H9 (cell line): ENCODE results near the gene HTATIP2. TPM values are rescaled to one million over a fixed set of nuclear protein-coding genes. Genes with fewer than 3 reads are reported as not detected.

ENCODE experiments used
- DNase-seq: peaks from one replicate; pipeline ENCODE4 v3.0.0-alpha.2; 2017
- H2AFZ ChIP-seq: one replicate; pipeline ENCODE4 v1.6.1; 2013; ENCODE audit warnings: mild to moderate bottlenecking, low read length, control low read depth, moderate library complexity
- H2AK5ac ChIP-seq: 2 replicates; pipeline ENCODE4 v1.6.1; 2013; ENCODE audit warnings: low read length, control low read depth, mixed read lengths; ENCODE audit not compliant: insufficient read length
- H2BK120ac ChIP-seq: one replicate; pipeline ENCODE4 v1.6.1; 2013; ENCODE audit warnings: low read depth, mild to moderate bottlenecking, low read length, control low read depth, inconsistent platforms; ENCODE audit not compliant: poor library complexity, severe bottlenecking
- H2BK12ac ChIP-seq: 2 replicates; pipeline ENCODE4 v1.6.1; 2013; ENCODE audit warnings: low read length, control low read depth, mixed read lengths, low read depth; ENCODE audit not compliant: insufficient read length
- H2BK15ac ChIP-seq: 2 replicates; pipeline ENCODE4 v1.6.1; 2013; ENCODE audit warnings: low read depth, low read length, control low read depth
- H2BK20ac ChIP-seq: one replicate; pipeline ENCODE4 v1.6.1; 2013; ENCODE audit warnings: low read depth, mild to moderate bottlenecking, low read length, control low read depth, inconsistent platforms; ENCODE audit not compliant: poor library complexity, severe bottlenecking
- H2BK5ac ChIP-seq: 2 replicates; pipeline ENCODE4 v1.6.1; 2013; ENCODE audit warnings: low read length, control low read depth, mixed read lengths; ENCODE audit not compliant: insufficient read length
- H3K14ac ChIP-seq: 2 replicates; pipeline ENCODE4 v1.6.1; 2013; ENCODE audit warnings: low read length, control low read depth; ENCODE audit not compliant: insufficient read depth
- H3K18ac ChIP-seq: 2 replicates; pipeline ENCODE4 v1.6.1; 2013; ENCODE audit warnings: low read depth, mild to moderate bottlenecking, mixed read lengths, low read length, control low read depth; ENCODE audit not compliant: insufficient read length
- H3K23ac ChIP-seq: 2 replicates; pipeline ENCODE4 v1.6.1; 2013; ENCODE audit warnings: low read length, control low read depth, mixed read lengths, low read depth; ENCODE audit not compliant: insufficient read length
- H3K23me2 ChIP-seq: 2 replicates; pipeline ENCODE4 v1.6.1; 2013; ENCODE audit warnings: low read depth, mild to moderate bottlenecking, mixed read lengths, low read length, control low read depth; ENCODE audit not compliant: insufficient read length, poor library complexity, severe bottlenecking
- H3K27ac ChIP-seq: 2 replicates; pipeline ENCODE4 v1.5.1; 2013; ENCODE audit warnings: low read length, control low read depth, mixed read lengths, low read depth; ENCODE audit not compliant: insufficient read length
- H3K27me3 ChIP-seq: 2 replicates; pipeline ENCODE4 v1.6.1; 2013; ENCODE audit warnings: low read length, control low read depth, inconsistent platforms; ENCODE audit not compliant: insufficient read depth
- H3K4ac ChIP-seq: 2 replicates; pipeline ENCODE4 v1.6.1; 2013; ENCODE audit warnings: low read depth, mild to moderate bottlenecking, control low read depth, inconsistent platforms, low read length, moderate library complexity
- H3K4me1 ChIP-seq: 2 replicates; pipeline ENCODE4 v1.6.1; 2013; ENCODE audit warnings: low read length, control low read depth, inconsistent platforms; ENCODE audit not compliant: insufficient read depth
- H3K4me2 ChIP-seq: 2 replicates; pipeline ENCODE4 v1.6.1; 2013; ENCODE audit warnings: low read length, control low read depth, mixed read lengths; ENCODE audit not compliant: insufficient read length, insufficient read depth
- H3K56ac ChIP-seq: 2 replicates; pipeline ENCODE4 v1.6.1; 2013; ENCODE audit warnings: low read depth, mild to moderate bottlenecking, mixed read lengths, low read length, control low read depth; ENCODE audit not compliant: insufficient read length
- H3K79me1 ChIP-seq: 2 replicates; pipeline ENCODE4 v1.6.1; 2013; ENCODE audit warnings: low read depth, mild to moderate bottlenecking, moderate library complexity, low read length, control low read depth, inconsistent platforms; ENCODE audit not compliant: insufficient read depth, poor library complexity, severe bottlenecking
- H3K79me2 ChIP-seq: 2 replicates; pipeline ENCODE4 v1.6.1; 2013; ENCODE audit warnings: low read length, control low read depth, inconsistent platforms; ENCODE audit not compliant: insufficient read depth
- H3K9ac ChIP-seq: 2 replicates; pipeline ENCODE4 v1.6.1; 2013; ENCODE audit warnings: low read length, control low read depth, mixed read lengths; ENCODE audit not compliant: insufficient read length; ENCODE audit errors: extremely low read depth
- H3K9me3 ChIP-seq: one replicate; pipeline ENCODE4 v1.6.1; 2013; ENCODE audit warnings: low read depth, low read length, inconsistent platforms; ENCODE audit not compliant: control insufficient read depth
- H3T11ph ChIP-seq: one replicate; pipeline ENCODE4 v1.6.1; 2013; ENCODE audit warnings: mild to moderate bottlenecking, low read length, control low read depth, inconsistent platforms
- H4K20me1 ChIP-seq: one replicate; pipeline ENCODE4 v1.6.1; 2013; ENCODE audit not compliant: control insufficient read depth, insufficient read length, insufficient read depth
- H4K5ac ChIP-seq: 2 replicates; pipeline ENCODE4 v1.6.1; 2013; ENCODE audit warnings: low read depth, mild to moderate bottlenecking, mixed read lengths, low read length, control low read depth; ENCODE audit not compliant: insufficient read length
- H4K8ac ChIP-seq: replicated peaks from 2 replicates; pipeline ENCODE4 v1.6.1; 2013; ENCODE audit warnings: low read length, control low read depth, mixed read lengths, low read depth; ENCODE audit not compliant: insufficient read length
- H4K91ac ChIP-seq: 2 replicates; pipeline ENCODE4 v1.6.1; 2013; ENCODE audit warnings: low read depth, mild to moderate bottlenecking, moderate library complexity, mixed read lengths, low read length, control low read depth; ENCODE audit not compliant: insufficient read length
- H3K27ac Mint-ChIP-seq, 3 experiments: 2 replicates in 2 of 3; 3 replicates in 1 of 3; pipeline ENCODE4 v1.8.0; 2020 to 2021; ENCODE audit warnings: mixed read lengths in 3 of 3, mild to moderate bottlenecking in 1 of 3, moderate library complexity in 1 of 3
- H3K27me3 Mint-ChIP-seq: 2 replicates; pipeline ENCODE4 v1.8.0; 2021; ENCODE audit warnings: low read depth, mild to moderate bottlenecking, moderate library complexity, mixed read lengths
- H3K36me3 Mint-ChIP-seq, 3 experiments: 2 replicates in 2 of 3; 3 replicates in 1 of 3; pipeline ENCODE4 v1.8.0; 2020 to 2021; ENCODE audit warnings: low read depth in 3 of 3, mixed read lengths in 3 of 3; ENCODE audit not compliant: insufficient read depth in 1 of 3
- H3K4me1 Mint-ChIP-seq, 2 experiments: 2 replicates each; pipeline ENCODE4 v1.8.0; 2020; ENCODE audit warnings: mixed read lengths in 2 of 2
- H3K4me3 Mint-ChIP-seq, 2 experiments: 2 replicates in 1 of 2; 3 replicates in 1 of 2; pipeline ENCODE4 v1.8.0; 2020 to 2021; ENCODE audit warnings: mild to moderate bottlenecking in 2 of 2, mixed read lengths in 2 of 2, moderate library complexity in 1 of 2
- H3K9me3 Mint-ChIP-seq, 2 experiments: 2 replicates in 1 of 2; 3 replicates in 1 of 2; pipeline ENCODE4 v1.8.0; 2020; ENCODE audit warnings: mild to moderate bottlenecking in 2 of 2, mixed read lengths in 2 of 2, moderate library complexity in 1 of 2
- CTCF ChIP-seq: fragments of 200-600 bp; sonication (generic); conservative IDR thresholded peaks from 3 replicates; pipeline ENCODE4 v1.8.0; 2021; ENCODE audit warnings: antibody characterized with exemption, mild to moderate bottlenecking
- WGBS: extraction: QIAGEN DNeasy Blood & Tissue Kit; methylation state at CpG from one replicate; pipeline ENCODE4 v1.1.7; 2013; ENCODE audit warnings: missing lambda C conversion rate, low lambda C conversion rate, mixed read lengths; ENCODE audit not compliant: insufficient read length; ENCODE audit errors: extremely low coverage; 5-methylcytosine and 5-hydroxymethylcytosine counted together
- total RNA-seq: library from RNA; stranded (reverse); gene quantifications from 2 replicates; pipeline ENCODE4 v1.2.1, GENCODE V29; 2021

The HTATIP2 gene
- total RNA-seq, 1 experiment from 2014 or later, result 32.8 TPM

GRCh38 chr11:20373147-20373546 is 9.6 kb downstream of the HTATIP2 start:
- Histone ChIP-seq H3T11ph (no peak overlapping the region), H2BK120ac (no peak overlapping the region), H2AFZ (no peak overlapping the region), H3K27me3 (no peaks in the 10 kb centered on the region), H3K56ac (no peak overlapping the region), H3K23me2 (no peaks in the 10 kb centered on the region), H3K79me1 (no peaks in the 10 kb centered on the region), H3K4me2 (no peak overlapping the region), H3K14ac (no peak overlapping the region), H3K4me1 (peaks cover 8% of the 10 kb centered on the region; the same call in 1 of the 2 replicates), H3K9ac (no peak overlapping the region), H3K9me3 (no peaks in the 10 kb centered on the region), H4K8ac (no peak overlapping the region), H2BK15ac (no peak overlapping the region), H4K5ac (no peak overlapping the region), H3K79me2 (no peaks in the 10 kb centered on the region), H3K4ac (no peak overlapping the region), H3K18ac (no peak overlapping the region), H3K27ac (no peak overlapping the region), H4K91ac (no peak overlapping the region), H2BK12ac (no peak overlapping the region), H4K20me1 (no peaks in the 10 kb centered on the region), H3K23ac (no peak overlapping the region), H2AK5ac (no peak overlapping the region), H2BK5ac (no peak overlapping the region), H2BK20ac (no peak overlapping the region)
- no peak overlapping the region for H3K4me3 Mint-ChIP-seq
- H3K36me3 Mint-ChIP-seq, result peaks cover 0 to 3% (median 0%) of the 10 kb centered on the region in 3 experiments; a peak in 2 of 7 replicates
- no peaks in the 10 kb centered on the region for H3K9me3 Mint-ChIP-seq
- no peak for TF ChIP-seq CTCF
- WGBS, result no CpG with 5 or more reads among the region's 13 CpGs
- DNase-seq, result no peak
- H3K27me3 Mint-ChIP-seq, result no peaks in the 10 kb centered on the region
- H3K4me1 Mint-ChIP-seq, result peaks cover 15 to 17% of the 10 kb centered on the region in 2 experiments
- H3K27ac Mint-ChIP-seq, result no peak overlapping the region
